Astrocyte (in vitro differentiated cells and primary cell): ENCODE measurements around the gene CDK5RAP2. TPM values are rescaled to one million over a fixed set of nuclear protein-coding genes. Genes with fewer than 3 reads are reported as not detected.

Experiments
- DNase-seq: peaks from one replicate; pipeline ENCODE4 v3.0.0-alpha.2; 2010; ENCODE audit warnings: low read depth
- FAIRE-seq: peaks from 2 replicates; lab custom pipeline; 2011; peaks lifted over from hg19 to GRCh38; lab: Jason Lieb, UNC
- H2AFZ ChIP-seq: 2 replicates; pipeline ENCODE4 v1.6.0; 2012; ENCODE audit warnings: low read depth, low read length, inconsistent platforms
- H3K27ac ChIP-seq: 2 replicates; pipeline ENCODE4 v1.5.1; 2011; ENCODE audit warnings: low read depth, low read length, inconsistent platforms
- H3K27me3 ChIP-seq: 2 replicates; pipeline ENCODE4 v1.6.0; 2011; ENCODE audit warnings: low read length, inconsistent platforms; ENCODE audit not compliant: insufficient read depth
- H3K36me3 ChIP-seq: 2 replicates; pipeline ENCODE4 v1.5.1; 2011; ENCODE audit warnings: low read length, inconsistent platforms; ENCODE audit not compliant: insufficient read depth
- H3K4me1 ChIP-seq: 2 replicates; pipeline ENCODE4 v1.5.1; 2011; ENCODE audit warnings: low read length, inconsistent platforms; ENCODE audit not compliant: insufficient read depth
- H3K4me2 ChIP-seq: 2 replicates; pipeline ENCODE4 v1.6.0; 2012; ENCODE audit warnings: low read length, inconsistent platforms
- H3K4me3 ChIP-seq: 2 replicates; pipeline ENCODE4 v1.5.1; 2011; ENCODE audit warnings: low read depth, mild to moderate bottlenecking, low read length, inconsistent platforms; ENCODE audit not compliant: insufficient read depth
- H3K79me2 ChIP-seq: 2 replicates; pipeline ENCODE4 v1.6.0; 2012; ENCODE audit warnings: mild to moderate bottlenecking, low read length, inconsistent platforms; ENCODE audit not compliant: insufficient read depth
- H3K9ac ChIP-seq: 2 replicates; pipeline ENCODE4 v1.6.0; 2012; ENCODE audit warnings: mild to moderate bottlenecking, low read length, inconsistent platforms
- H3K9me3 ChIP-seq: 2 replicates; pipeline ENCODE4 v1.5.1; 2012; ENCODE audit warnings: low read depth, mild to moderate bottlenecking, low read length, inconsistent platforms; ENCODE audit not compliant: insufficient read depth
- H4K20me1 ChIP-seq: 2 replicates; pipeline ENCODE4 v1.6.0; 2012; ENCODE audit warnings: low read length, inconsistent platforms; ENCODE audit not compliant: insufficient read depth
- H3K27ac Mint-ChIP-seq: one replicate; pipeline ENCODE4 v1.8.0; 2021; ENCODE audit warnings: mild to moderate bottlenecking, mixed read lengths; ENCODE audit not compliant: unreplicated experiment
- H3K27me3 Mint-ChIP-seq: one replicate; pipeline ENCODE4 v1.8.0; 2021; ENCODE audit warnings: low read depth, mixed read lengths; ENCODE audit not compliant: unreplicated experiment
- H3K36me3 Mint-ChIP-seq: one replicate; pipeline ENCODE4 v1.8.0; 2021; ENCODE audit warnings: low read depth, mixed read lengths; ENCODE audit not compliant: unreplicated experiment
- H3K4me1 Mint-ChIP-seq: one replicate; pipeline ENCODE4 v1.8.0; 2021; ENCODE audit warnings: low read depth, mixed read lengths; ENCODE audit not compliant: unreplicated experiment
- H3K4me3 Mint-ChIP-seq: one replicate; pipeline ENCODE4 v1.8.0; 2021; ENCODE audit warnings: mild to moderate bottlenecking, moderate library complexity, mixed read lengths; ENCODE audit not compliant: unreplicated experiment
- H3K9me3 Mint-ChIP-seq: one replicate; pipeline ENCODE4 v1.8.0; 2021; ENCODE audit warnings: mild to moderate bottlenecking, mixed read lengths; ENCODE audit not compliant: unreplicated experiment
- CTCF ChIP-seq: IDR thresholded peaks from 2 replicates; pipeline ENCODE4 v1.5.1; 2011; ENCODE audit warnings: low read depth, mild to moderate bottlenecking, inconsistent platforms, low read length, moderate library complexity; ENCODE audit not compliant: insufficient read depth
- EZH2 ChIP-seq: IDR thresholded peaks from 2 replicates; pipeline ENCODE4 v1.6.1; 2012; ENCODE audit warnings: mild to moderate bottlenecking, low read length, inconsistent platforms; ENCODE audit not compliant: insufficient read depth
- total RNA-seq: library from RNA; stranded (reverse); gene quantifications from 2 replicates; pipeline ENCODE4 v1.2.1, GENCODE V29; 2021

CDK5RAP2 gene
- total RNA-seq, 1 donor from 2014 or later, result 36.3 TPM

GRCh38 chr9:120433701-120434100 lies 146.3 kb downstream of the CDK5RAP2 start:
- no peak overlapping the region for H3K27ac Mint-ChIP-seq
- H3K27me3 ChIP-seq, result no peaks in the 10 kb centered on the region
- FAIRE-seq, result no peak
- TF ChIP-seq CTCF, result no peak
- TF ChIP-seq EZH2, result no peak
- H3K4me3 ChIP-seq, result no peak overlapping the region
- H3K36me3 Mint-ChIP-seq, result peaks cover 5% of the 10 kb centered on the region
- H3K79me2 ChIP-seq, result no peaks in the 10 kb centered on the region
- H4K20me1 ChIP-seq, result no peaks in the 10 kb centered on the region
- H3K9ac ChIP-seq, result no peak overlapping the region
- H3K36me3 ChIP-seq, result peaks cover 14% of the 10 kb centered on the region
- peaks cover 3% of the 10 kb centered on the region for H3K4me1 Mint-ChIP-seq
- H3K4me3 Mint-ChIP-seq, result no peak overlapping the region
- DNase-seq, result no peak
- H3K9me3 Mint-ChIP-seq, result peaks cover 3% of the 10 kb centered on the region
- no peaks in the 10 kb centered on the region for H3K9me3 ChIP-seq
- H3K27me3 Mint-ChIP-seq, result no peaks in the 10 kb centered on the region
- H3K4me2 ChIP-seq, result no peak overlapping the region
- H3K4me1 ChIP-seq, result no peaks in the 10 kb centered on the region
- H2AFZ ChIP-seq, result no peak overlapping the region
- no peak overlapping the region for H3K27ac ChIP-seq

DNA sequence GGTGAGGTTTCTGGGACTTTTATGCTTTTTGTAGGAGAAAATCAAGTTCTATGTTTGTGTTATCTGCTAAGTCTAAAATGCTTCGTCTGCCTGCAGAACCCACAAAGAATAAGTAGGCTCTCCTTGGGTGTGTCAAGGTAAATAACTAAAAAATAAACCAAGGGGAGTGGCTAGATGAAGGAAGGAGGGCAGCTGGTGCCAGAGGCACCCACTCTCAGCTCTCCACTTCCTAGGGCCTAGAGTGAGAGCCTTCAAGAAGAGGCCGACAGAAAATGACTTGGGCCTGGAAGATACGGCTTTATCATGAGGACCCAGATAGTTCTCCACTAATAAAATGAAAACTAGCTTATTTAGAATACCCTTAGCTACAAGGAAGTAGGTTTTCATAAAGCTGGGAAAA lies 147.4 kb downstream of the CDK5RAP2 start:
- Mint-ChIP-seq H3K9me3 (peaks cover 3% of the 10 kb centered on the region), H3K36me3 (peaks cover 5% of the 10 kb centered on the region), H3K27ac (no peak overlapping the region), H3K27me3 (no peaks in the 10 kb centered on the region), H3K4me3 (no peak overlapping the region), H3K4me1 (peaks cover 3% of the 10 kb centered on the region)
- Histone ChIP-seq H3K27me3 (no peaks in the 10 kb centered on the region), H3K79me2 (no peaks in the 10 kb centered on the region), H3K27ac (no peak overlapping the region), H3K4me2 (no peak overlapping the region), H2AFZ (no peak overlapping the region), H3K4me3 (no peak overlapping the region), H3K36me3 (peaks cover 7% of the 10 kb centered on the region), H3K9me3 (no peaks in the 10 kb centered on the region), H3K9ac (no peak overlapping the region), H4K20me1 (no peaks in the 10 kb centered on the region), H3K4me1 (no peaks in the 10 kb centered on the region)
- FAIRE-seq (no peak), DNase-seq (no peak)
- TF ChIP-seq EZH2 (no peak), CTCF (no peak)

DNA sequence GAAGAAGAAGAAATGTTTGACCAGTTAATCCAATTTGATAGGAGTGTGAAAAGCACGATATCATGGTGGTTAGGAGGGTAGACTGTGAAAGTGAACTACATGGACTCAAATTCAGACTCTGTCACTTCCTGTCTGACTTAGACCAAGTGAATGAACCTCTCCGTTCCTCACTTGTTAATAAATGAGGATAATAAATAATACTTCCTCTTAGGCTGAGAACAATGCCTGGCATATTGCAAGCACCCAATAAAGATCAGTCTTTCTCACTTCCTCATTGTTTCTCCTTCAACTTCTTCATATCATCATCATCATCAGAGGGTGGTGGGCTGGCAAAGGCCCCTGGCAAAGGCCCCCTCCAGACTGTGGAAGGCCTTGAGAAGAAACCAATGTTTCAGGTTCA lies 148.7 kb downstream of the CDK5RAP2 start:
- no peak overlapping the region for H3K27ac Mint-ChIP-seq
- H3K36me3 Mint-ChIP-seq, result peaks cover 5% of the 10 kb centered on the region

More for the DNA sequence above, 148.7 kb downstream of the CDK5RAP2 start:
- no peak overlapping the region for H2AFZ ChIP-seq
- H3K9ac ChIP-seq, result no peak overlapping the region
- DNase-seq, result no peak
- no peak overlapping the region for H3K27ac ChIP-seq
- H3K27me3 Mint-ChIP-seq, result no peaks in the 10 kb centered on the region
- peaks cover 4% of the 10 kb centered on the region for H3K36me3 ChIP-seq
- no peak overlapping the region for H3K4me3 ChIP-seq
- H3K4me1 ChIP-seq, result no peaks in the 10 kb centered on the region
- H3K9me3 ChIP-seq, result no peaks in the 10 kb centered on the region
- H3K4me3 Mint-ChIP-seq, result no peak overlapping the region
- H3K9me3 Mint-ChIP-seq, result peaks cover 3% of the 10 kb centered on the region
- no peaks in the 10 kb centered on the region for H3K27me3 ChIP-seq
- H3K4me2 ChIP-seq, result no peak overlapping the region
- peaks cover 3% of the 10 kb centered on the region for H3K4me1 Mint-ChIP-seq
- no peak for FAIRE-seq
- TF ChIP-seq CTCF (no peak), EZH2 (no peak)
- no peaks in the 10 kb centered on the region for H4K20me1 ChIP-seq
- H3K79me2 ChIP-seq, result no peaks in the 10 kb centered on the region
